Natural killer cell (primary cell): Measurements from ENCODE around the gene MYH6. TPM values are rescaled to one million over a fixed set of nuclear protein-coding genes. Genes with fewer than 3 reads are reported as not detected.

Experiments used
- ATAC-seq, 3 donors: fragments of 150-1000 bp in 2 of 3; fragments of 200-7000 bp in 1 of 3; cut with Tn5 transposase; 1 replicate in 1 of 3; 2 replicates in 2 of 3; pipeline ENCODE4 v1.10.0; 2021; ENCODE audit warnings: mild to moderate bottlenecking in 2 of 3, moderate library complexity in 2 of 3
- DNase-seq, 2 donors: peaks; one replicate each; pipeline versions ENCODE4 v3.0.0 to v3.0.0-alpha.2; 2013 to 2021; ENCODE audit warnings: mixed read lengths in 1 of 2
- H3K27ac ChIP-seq: one replicate; pipeline ENCODE4 v1.5.1; 2013; ENCODE audit warnings: mild to moderate bottlenecking, low read length
- H3K27me3 ChIP-seq: one replicate; pipeline ENCODE4 v1.6.1; 2013; ENCODE audit warnings: low read length; ENCODE audit not compliant: control insufficient read depth, insufficient read depth
- H3K36me3 ChIP-seq: one replicate; pipeline ENCODE4 v1.6.1; 2013; ENCODE audit warnings: low read length; ENCODE audit not compliant: control insufficient read depth, insufficient read depth
- H3K4me1 ChIP-seq: one replicate; pipeline ENCODE4 v1.6.1; 2013; ENCODE audit warnings: low read length; ENCODE audit not compliant: control insufficient read depth, insufficient read depth
- H3K4me3 ChIP-seq: one replicate; pipeline ENCODE4 v1.5.1; 2013; ENCODE audit warnings: low read length
- H3K9me3 ChIP-seq: one replicate; pipeline ENCODE4 v1.6.1; 2013; ENCODE audit warnings: low read length; ENCODE audit not compliant: control insufficient read depth, insufficient read depth
- H3K27ac Mint-ChIP-seq, 2 donors: one replicate each; pipeline ENCODE4 v1.8.0; 2022; ENCODE audit warnings: mild to moderate bottlenecking in 2 of 2, mixed read lengths in 2 of 2, moderate library complexity in 1 of 2
- H3K27me3 Mint-ChIP-seq, 2 donors: one replicate each; pipeline ENCODE4 v1.8.0; 2022; ENCODE audit warnings: low read depth in 2 of 2, mixed read lengths in 2 of 2
- H3K36me3 Mint-ChIP-seq: one replicate; pipeline ENCODE4 v1.8.0; 2022; ENCODE audit warnings: mixed read lengths
- H3K4me1 Mint-ChIP-seq, 2 donors: one replicate each; pipeline ENCODE4 v1.8.0; 2022; ENCODE audit warnings: mixed read lengths in 2 of 2
- H3K4me3 Mint-ChIP-seq: one replicate; pipeline ENCODE4 v1.8.0; 2022; ENCODE audit warnings: mild to moderate bottlenecking, moderate library complexity, mixed read lengths
- H3K9me3 Mint-ChIP-seq, 2 donors: one replicate each; pipeline ENCODE4 v1.8.0; 2022; ENCODE audit warnings: mixed read lengths in 2 of 2
- WGBS: methylation state at CpG from one replicate; pipeline ENCODE4 v1.1.7; 2013; ENCODE audit warnings: missing lambda C conversion rate; ENCODE audit not compliant: insufficient coverage; 5-methylcytosine and 5-hydroxymethylcytosine counted together
- intact Hi-C: fragments of 100-400 bp; cut with micrococcal nuclease; formaldehyde crosslinking; loops from one replicate; pipeline ENCODE4 v1.14.2; 2022
- total RNA-seq, 4 donors: library from RNA; stranded (reverse); fragments of 120-200 nt in 1 of 4; gene quantifications; one replicate each; pipeline versions ENCODE4 v1.2.3 to v1.2.4, GENCODE V29; 2013 to 2022
- TF ChIP-seq, protein P1 (sequence below): fragments of 200-600 bp; IDR thresholded peaks from one replicate; pipeline ENCODE4 v1.8.0; 2022; ENCODE audit warnings: antibody characterized with exemption

The MYH6 gene
- total RNA-seq, 3 donors from 2014 or later (not counting 1 experiment from before 2014, with no cell fraction given) = not detected

- no peaks in the 10 kb centered on the region for H3K36me3 Mint-ChIP-seq
- WGBS = 92% methylated on average over 39 of the region's 39 CpGs
- no peaks in the 10 kb centered on the region for H3K27me3 ChIP-seq
- H3K27ac ChIP-seq = no peak overlapping the region
- no peak for DNase-seq
- no peak overlapping the region for H3K4me3 Mint-ChIP-seq
- peaks cover 0 to 8% of the 10 kb centered on the region in 2 donors for H3K27me3 Mint-ChIP-seq
- H3K9me3 ChIP-seq = no peaks in the 10 kb centered on the region
- H3K4me1 Mint-ChIP-seq = no peaks in the 10 kb centered on the region
- intact Hi-C loops = no loop called here
- TF ChIP-seq, protein P1, sequence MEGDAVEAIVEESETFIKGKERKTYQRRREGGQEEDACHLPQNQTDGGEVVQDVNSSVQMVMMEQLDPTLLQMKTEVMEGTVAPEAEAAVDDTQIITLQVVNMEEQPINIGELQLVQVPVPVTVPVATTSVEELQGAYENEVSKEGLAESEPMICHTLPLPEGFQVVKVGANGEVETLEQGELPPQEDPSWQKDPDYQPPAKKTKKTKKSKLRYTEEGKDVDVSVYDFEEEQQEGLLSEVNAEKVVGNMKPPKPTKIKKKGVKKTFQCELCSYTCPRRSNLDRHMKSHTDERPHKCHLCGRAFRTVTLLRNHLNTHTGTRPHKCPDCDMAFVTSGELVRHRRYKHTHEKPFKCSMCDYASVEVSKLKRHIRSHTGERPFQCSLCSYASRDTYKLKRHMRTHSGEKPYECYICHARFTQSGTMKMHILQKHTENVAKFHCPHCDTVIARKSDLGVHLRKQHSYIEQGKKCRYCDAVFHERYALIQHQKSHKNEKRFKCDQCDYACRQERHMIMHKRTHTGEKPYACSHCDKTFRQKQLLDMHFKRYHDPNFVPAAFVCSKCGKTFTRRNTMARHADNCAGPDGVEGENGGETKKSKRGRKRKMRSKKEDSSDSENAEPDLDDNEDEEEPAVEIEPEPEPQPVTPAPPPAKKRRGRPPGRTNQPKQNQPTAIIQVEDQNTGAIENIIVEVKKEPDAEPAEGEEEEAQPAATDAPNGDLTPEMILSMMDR = no peak
- H3K27ac Mint-ChIP-seq = no peak overlapping the region
- H3K4me3 ChIP-seq = no peak overlapping the region
- ATAC-seq = no peak
- no peaks in the 10 kb centered on the region for H3K9me3 Mint-ChIP-seq
- H3K36me3 ChIP-seq = no peaks in the 10 kb centered on the region
- no peaks in the 10 kb centered on the region for H3K4me1 ChIP-seq
These were observed 7.1 kb upstream of the MYH6 start for GRCh38 chr14:23414906-23415820.

GRCh38 chr14:23414254-23414653 lies 6.2 kb upstream of the MYH6 start:
- Histone ChIP-seq H3K27ac (no peak overlapping the region), H3K27me3 (no peaks in the 10 kb centered on the region), H3K9me3 (no peaks in the 10 kb centered on the region), H3K36me3 (no peaks in the 10 kb centered on the region), H3K4me3 (no peak overlapping the region), H3K4me1 (no peaks in the 10 kb centered on the region)
- intact Hi-C loops = no loop called here
- 74% methylated on average over 3 of the region's 3 CpGs for WGBS
- TF ChIP-seq, protein P1 = no peak
- H3K4me3 Mint-ChIP-seq = no peak overlapping the region
- H3K27ac Mint-ChIP-seq = no peak overlapping the region
- no peak for DNase-seq
- no peaks in the 10 kb centered on the region for H3K9me3 Mint-ChIP-seq
- H3K27me3 Mint-ChIP-seq = peaks cover 0 to 8% of the 10 kb centered on the region in 2 donors
- no peaks in the 10 kb centered on the region for H3K36me3 Mint-ChIP-seq
- ATAC-seq = no peak
- H3K4me1 Mint-ChIP-seq = no peaks in the 10 kb centered on the region

- no peaks in the 10 kb centered on the region for H3K9me3 Mint-ChIP-seq
- Histone ChIP-seq H3K27me3 (no peaks in the 10 kb centered on the region), H3K4me3 (no peak overlapping the region), H3K4me1 (no peaks in the 10 kb centered on the region), H3K27ac (no peak overlapping the region), H3K9me3 (no peaks in the 10 kb centered on the region), H3K36me3 (no peaks in the 10 kb centered on the region)
- ATAC-seq = no peak
- H3K27me3 Mint-ChIP-seq = peaks cover 0 to 8% of the 10 kb centered on the region in 2 donors
- intact Hi-C loops = no loop called here
- no peak overlapping the region for H3K4me3 Mint-ChIP-seq
- 92% methylated on average over 16 of the region's 16 CpGs for WGBS
- H3K27ac Mint-ChIP-seq = no peak overlapping the region
- H3K36me3 Mint-ChIP-seq = no peaks in the 10 kb centered on the region
- DNase-seq = no peak
- TF ChIP-seq, protein P1 = no peak
- H3K4me1 Mint-ChIP-seq = no peaks in the 10 kb centered on the region
These were observed 5.6 kb upstream of the MYH6 start for GRCh38 chr14:23413681-23414080.
